NCI-H187 (cell line): ENCODE measurements around the gene OSBPL3.

Experiments used
- DNase-seq, 2 experiments: peaks; one replicate each; lab custom pipeline; 2025; lab: John Stamatoyannopoulos, UW

Gene OSBPL3

DNA sequence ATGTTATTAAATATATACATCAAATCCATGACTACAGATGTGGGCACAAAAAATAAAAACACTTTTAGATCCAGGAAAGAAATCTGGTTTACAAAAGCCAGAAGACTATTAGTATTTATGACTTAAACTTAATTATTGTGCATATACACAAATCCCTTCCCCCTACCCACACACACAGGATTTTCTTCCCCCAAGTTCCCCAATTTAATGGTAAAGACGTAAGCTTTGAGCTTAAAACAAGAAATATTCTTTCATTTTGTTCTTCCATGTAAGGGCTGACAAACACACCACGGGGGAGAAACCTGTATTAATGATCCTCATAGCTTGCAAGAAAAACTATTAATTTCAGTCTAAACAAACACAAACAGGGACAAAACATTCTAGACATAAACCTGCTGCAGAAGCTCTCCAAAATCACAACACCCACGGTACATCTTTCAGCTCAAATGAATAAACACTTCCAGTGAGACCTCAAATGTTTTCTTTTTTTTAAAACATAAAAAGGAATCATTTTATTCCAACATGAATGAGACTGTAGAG lies 28.5 kb downstream of the OSBPL3 start:
- DNase-seq, result no peak

DNA sequence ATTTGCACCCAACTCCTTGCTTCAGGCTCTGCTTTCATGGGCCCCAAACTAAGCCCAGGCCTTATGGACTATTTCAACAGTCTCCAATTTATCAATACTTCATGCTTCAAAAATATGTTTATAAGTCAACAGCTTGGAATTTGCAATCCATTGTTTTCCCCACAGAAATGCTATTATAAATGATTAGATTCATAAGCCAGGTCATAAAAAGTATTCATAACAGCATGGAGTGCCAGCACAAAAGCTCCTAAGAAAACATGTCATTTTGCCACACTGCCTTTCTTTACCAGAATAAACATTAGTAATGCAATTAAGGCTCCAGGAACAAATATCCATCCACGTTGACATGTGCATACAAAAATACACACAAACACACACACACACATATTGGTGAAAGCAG lies 30.1 kb downstream of the OSBPL3 start:
- no peak for DNase-seq

DNA sequence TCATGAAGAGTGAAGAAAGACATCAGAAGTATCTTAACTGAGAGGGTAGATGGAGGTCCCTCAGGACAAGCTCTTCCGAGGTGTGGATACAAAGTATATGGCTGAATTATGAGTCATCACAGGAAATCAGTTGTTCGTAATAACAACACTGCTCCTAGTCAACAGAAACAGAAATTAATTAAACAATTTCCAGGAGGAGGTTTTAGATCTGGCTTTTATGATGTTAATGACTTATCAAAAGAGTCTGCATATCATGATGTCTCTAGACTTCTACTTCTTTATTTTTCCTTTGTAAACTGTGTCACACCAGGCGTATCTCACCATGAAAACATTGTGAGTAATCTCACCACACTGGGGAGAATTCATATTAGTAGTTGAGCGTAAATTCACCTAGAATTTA lies 31.2 kb downstream of the OSBPL3 start:
- no peak for DNase-seq

DNA sequence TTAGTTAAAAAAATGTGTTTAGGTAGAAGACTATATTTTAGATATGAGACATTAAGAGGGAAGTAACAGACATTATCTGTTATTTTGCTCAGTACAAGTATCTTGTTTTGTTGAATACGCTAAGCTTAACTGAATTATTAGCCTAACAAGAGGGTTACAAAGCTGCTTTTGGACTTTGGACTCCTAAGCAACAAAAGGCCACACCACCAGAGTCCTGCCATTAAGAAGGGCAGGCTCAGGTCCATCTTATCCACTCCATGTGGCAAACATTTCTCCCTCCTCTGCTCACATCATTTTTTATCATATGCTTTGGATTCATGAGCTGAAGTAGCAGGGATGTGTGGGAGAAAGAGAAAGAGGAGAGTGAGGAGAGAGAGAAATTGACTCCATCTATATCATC lies 33.5 kb downstream of the OSBPL3 start:
- no peak for DNase-seq

DNA sequence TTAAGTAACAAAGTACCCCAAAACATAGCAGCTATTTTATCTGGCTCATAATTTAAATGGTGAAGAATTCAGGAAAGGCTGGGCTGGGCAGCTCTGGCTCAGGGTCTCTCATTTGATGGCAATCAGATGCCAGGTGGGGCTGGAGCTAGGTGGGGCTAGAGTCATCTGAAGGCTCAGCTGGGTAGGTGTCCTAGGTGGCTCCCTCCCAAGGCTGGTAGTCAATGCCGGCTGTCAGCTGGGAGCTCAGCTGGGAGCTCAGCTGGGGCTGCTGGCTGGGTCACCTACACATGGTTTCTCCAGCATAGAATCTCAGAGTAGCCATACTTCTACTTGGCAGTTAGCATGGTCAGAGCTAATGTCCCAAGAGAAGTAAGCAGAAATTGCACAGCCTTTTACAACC lies 34.1 kb downstream of the OSBPL3 start:
- DNase-seq, result no peak

DNA sequence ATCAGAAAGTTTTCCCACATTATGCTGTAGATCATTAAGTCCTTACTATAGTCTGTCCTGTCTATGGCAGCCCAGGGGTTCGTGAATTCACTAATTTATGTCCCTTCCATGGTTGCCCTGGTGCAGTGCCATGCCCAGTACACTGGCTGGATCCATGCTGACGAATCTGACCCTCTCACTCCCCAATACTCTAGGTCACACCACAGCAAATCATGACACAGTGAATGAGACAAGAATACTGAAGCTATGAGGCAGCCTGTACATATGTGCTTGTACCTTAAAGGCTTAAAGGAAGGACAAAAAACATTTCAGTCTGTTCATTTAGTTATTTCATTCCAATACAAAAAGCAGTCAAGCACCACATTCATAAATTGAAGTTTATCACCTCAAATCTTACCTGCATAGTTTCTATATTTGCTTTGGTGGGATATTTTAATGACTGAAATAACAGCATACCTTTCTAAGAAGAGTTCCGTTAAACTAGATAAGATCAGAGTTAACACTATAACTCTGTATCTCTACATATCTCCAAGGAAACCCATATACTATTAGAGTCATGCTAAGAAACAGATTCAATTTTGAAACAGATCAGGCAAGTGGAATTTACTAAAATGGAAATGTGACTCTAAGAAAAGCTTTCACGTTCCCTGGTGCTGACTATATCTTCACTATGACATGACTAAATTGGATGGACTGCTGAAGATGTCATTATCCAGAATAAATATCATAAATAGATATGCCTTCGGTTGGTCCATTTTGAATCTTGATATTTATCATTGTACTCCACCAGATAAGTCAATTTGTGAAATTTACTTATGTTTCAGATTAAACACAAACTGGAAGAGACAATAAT lies 36.7 kb downstream of the OSBPL3 start:
- DNase-seq, result no peak

DNA sequence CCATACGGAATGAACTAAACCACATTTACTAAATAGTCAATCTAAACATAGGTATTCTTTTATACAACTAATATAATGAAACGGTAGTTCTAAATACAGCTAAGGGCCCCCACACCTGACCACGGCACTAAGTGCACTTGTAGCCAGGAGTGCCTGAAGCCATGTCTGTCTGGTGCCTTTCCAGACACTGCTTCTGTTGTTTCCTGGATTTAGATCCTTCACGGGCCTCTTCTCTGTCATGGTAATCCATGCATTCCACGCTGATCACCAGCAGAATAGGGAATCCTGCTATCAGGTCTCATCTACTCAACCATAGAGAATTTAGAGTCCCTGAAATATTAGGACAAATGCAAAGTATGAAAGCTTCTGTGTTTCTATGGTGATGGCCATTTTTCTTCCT lies 37.8 kb downstream of the OSBPL3 start:
- DNase-seq, result no peak

DNA sequence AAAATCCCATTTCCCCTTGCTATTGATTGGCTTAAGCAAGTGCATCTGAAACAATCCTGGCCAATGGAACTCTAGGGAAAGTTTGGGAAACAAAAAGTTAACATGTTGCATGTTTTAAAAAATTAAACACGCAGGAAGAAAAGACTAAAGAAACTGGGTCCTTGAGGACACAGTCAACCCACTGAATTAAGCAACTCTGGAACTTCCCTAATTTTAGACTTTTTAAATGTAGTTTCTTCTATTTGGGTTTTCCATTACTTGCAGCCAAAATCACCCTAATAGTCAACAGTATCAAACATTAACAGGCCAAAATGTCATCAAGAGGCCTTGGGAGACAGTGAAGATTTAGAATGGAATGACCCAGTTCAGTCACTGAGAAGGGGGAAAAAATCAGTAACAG lies 40.6 kb downstream of the OSBPL3 start:
- DNase-seq, result no peak

DNA sequence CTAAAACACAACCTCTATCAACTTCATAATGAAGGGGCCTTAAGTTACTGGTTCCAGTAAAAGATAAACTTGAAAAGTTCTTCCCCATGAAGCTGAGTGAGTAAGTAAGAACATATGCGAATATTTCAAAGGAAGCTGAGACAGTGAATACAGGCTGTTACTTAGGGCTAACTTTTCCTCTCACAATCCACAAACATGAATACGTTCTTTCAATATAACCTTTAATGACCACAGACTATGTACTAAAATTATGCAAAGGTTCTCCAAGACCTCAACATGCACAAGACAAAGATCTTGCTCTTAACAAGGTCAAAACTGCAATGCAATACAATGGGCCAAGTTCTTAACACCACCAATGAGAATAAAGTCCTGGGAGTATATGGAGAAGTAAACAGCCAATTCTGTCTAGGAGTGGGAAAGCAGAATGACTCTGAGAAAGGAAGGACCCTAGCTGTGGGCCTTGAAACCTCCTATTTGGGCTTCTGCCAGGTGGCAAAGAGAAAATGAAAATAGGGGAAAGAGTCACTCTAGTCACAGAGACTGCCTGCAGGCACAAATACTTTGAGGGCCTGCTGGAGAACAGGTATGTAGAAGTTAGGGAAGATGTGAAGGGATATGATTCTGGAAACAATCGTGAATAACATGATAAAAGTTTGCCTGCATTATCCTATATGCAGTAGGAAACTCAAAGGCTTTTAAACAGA lies 43.7 kb downstream of the OSBPL3 start:
- DNase-seq, result no peak

DNA sequence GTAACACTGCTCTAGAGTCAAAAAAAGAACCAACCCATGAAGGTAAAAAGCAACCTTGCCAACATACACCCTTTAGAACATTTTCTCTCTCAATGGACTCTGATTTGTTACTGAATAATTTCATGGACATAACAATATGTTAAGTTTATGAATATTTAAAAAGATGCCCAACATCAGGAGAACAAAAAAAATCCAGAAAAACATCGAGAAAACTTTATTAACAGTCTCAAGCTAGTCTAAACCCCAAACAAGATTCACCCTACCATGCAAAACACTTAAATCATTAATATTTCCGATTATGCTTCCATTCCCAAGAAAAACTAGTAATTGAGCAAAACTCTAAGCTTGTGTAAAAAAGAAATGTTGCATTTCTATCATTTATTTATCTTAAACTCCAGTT lies 46.7 kb downstream of the OSBPL3 start:
- no peak for DNase-seq

DNA sequence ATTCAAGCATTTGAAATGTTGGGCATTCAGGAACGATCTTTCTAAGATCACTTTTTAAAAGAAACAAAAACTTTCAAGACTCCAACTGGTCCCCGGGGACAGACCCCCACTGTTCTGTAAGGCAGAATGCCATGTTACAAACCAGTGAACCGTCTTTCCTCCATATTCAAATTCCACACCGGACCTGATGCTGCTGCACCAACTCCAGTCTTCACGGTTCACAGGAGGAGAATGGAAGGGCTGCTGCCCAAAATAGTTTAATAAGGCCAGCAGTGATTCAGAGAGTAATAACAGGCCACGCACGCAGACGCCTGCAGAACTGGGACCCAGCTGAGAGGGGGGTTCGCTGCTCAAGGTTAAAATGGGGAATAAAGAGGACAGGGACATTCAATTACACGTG lies 47.2 kb downstream of the OSBPL3 start:
- no peak for DNase-seq

DNA sequence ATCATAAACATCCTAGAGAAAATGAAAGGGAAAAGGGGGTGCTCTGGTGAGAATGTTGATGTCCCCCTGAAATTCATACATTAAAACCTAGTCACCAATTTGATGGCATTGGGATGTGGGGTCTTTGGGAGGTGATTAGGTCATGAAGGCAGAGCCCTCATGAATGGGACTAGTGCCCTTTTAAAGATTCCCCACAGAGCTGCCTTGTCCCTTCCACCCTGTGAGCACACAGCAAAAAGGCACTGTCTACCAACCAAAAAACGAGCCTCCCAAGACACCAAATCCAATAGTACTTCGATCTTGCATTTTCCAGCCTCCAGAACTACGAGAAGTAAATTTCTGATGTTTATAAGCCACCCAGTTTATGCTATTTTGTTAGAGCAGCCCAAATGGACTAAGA lies 47.6 kb downstream of the OSBPL3 start:
- DNase-seq, result no peak

DNA sequence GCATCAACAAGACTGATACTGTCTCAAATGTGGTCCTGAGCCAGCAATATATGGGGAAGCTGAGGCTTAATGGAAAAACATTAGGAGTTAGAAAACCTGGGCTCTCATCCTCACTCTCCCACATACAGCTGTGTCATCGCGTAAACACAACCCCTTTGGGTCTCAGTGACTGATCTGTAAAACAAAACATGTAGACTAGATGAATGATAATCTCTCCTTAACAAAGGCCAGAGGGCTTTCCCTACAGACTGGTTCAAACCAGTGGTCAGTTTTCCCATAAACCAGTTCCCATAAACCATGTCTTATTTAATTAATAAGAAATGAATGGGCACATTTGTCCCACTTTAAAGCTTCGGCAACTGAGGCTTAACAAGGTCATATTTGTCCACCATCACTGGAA lies 48.1 kb downstream of the OSBPL3 start:
- no peak for DNase-seq

DNA sequence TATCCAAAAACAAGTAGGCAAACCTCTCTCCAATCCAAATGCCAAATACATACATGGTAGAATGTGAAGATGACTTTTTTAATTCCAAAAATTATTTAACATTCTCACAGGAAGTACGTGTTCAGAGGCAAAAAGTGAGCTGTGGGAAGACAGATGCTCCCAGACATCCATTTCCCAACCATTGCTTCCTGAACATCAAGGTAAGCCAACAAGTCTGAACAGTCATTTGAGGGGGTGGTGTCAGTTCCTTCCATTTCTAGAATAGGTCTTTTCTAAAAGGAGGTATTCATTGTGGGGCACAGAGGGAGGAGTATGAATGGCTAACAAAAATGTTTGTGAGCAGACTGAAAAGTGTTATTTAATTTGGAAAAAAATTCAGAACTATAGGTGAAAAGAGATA lies 49.1 kb downstream of the OSBPL3 start:
- no peak for DNase-seq

DNA sequence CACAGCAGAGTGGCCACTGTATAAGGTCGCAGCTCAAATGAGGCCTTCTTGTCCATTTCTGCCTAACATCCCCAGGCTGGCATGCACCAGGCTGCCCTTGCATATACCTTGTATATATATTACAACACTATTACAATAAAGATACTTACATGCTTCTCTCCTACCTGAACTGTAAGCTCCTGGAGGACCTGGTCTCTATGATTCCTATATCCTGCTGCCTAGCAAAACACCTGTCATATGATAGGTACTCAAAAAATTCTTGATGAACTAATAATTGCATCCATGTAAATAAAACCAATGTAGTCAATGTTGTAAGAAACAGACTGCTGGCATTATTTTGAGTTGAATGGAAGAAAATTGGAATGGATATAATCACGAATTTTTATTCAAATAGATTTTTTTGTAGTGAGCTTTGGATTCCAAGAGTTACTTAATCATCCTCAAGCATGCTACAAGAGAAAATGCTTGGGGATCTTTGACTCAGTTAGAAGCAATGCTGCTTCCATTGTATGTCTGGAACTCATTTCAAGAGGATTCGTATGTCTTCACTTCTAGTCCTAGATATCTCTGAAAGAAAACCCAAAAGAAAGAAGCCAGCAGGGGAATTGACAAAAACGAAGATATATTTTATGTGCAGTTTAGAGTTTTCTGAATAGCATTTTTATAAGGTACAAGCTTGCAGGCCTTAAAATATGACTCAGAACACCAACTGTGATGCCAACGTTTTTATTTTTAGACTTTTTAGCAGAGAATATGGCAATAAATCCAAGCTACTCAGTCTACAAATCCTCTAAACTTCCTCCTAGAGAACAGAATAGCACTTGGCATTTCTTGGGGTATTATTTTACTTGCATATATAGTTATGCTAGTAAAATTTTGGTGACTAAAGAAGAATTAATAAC lies 53.1 kb downstream of the OSBPL3 start:
- no peak for DNase-seq

DNA sequence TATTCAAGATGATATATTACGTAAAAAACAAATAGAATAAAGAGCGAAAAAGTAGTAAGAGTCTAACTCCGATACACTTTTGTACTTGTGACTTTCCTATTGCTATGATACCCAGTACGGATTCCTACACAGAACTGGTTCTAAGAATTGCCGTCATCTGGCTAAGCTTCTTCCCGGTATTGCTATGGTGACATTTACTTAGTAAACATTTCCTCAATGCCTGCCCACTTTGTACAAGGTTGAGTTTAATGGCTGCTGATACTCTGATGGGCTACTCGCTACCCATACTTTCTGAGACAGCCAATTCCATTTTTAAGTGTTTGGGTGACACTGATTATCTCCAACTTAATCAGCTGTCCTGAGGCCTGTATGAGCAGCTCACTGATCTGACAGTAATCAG lies 55.6 kb downstream of the OSBPL3 start:
- DNase-seq, result no peak

DNA sequence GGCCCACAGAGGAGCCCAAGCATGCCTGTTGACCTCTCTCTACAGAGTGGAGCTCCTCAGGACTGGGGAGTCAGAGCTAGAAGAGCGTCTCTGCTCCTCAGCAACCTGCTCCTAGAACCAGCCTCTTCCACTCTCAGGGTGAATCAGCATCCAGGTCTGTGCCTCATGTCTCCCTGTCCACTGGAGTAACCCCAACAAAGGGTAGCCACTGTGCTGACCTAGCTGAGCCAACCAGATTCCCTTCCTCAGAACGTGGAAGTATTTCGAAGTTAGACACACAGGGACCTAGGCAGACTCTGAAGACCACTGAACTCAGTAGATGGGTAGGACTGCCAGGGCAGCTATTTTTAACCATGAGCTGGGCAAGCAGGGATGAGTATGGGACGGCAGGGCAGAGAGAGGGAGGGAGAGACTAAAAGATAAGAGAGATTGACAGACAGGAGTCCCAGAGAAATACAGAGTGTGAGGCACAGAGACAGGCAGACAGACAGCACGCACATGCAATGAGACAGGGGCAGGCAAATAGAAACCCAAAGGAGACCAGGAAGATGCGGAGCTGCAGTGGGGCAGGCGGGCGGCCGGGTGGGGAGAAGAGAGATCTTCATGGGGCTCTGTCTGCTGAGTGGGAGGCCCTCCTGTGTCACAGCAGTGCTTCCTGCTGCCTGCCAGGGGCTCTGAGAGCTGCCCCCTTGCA lies 56.7 kb downstream of the OSBPL3 start:
- no peak for DNase-seq

DNA sequence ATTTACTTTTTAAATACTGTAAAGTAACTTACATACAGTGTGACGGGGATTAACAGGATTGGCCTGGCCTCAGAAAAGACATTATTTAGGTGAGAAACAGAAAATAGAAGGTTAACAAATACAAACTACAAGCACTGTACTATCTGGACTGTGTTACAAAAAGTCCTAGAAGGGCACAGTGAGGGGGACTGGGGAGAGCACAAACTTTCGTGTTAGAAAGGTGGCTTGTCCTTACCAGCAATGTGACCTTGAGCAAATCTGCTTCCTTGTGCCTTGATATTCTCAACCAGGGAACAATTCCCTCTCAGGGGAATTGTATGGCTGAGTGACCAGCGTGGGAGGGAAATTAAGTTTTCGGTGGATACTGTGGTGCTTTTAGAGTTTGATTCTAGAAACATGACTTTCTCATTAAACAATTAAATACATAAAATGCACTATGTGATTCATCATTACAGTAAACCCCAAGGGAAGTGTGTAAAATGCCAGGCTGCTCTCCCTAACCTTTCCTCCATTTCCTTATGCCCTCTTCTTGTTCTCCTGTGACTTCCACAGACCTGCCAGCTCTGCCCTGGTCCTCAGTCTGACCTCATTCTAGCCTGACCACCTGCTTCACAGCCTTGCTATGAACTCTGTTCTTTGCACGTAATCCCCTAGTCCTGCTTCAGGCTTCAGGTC lies 57.7 kb downstream of the OSBPL3 start:
- no peak for DNase-seq

DNA sequence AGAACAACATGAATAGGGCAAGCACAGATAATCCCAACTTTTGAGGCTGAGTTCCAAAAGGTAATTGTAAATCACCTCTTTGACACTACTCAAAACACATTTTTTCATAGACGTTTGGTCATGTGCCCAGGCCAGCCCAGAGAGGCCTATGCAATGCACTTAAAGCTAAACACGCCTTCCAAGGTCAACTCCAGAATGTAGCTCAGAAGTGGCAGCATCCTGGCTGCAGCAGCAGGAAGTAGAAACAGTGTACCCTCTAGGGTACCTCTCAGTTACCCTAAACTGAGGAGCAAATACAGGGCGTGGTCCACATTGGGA lies 58.7 kb downstream of the OSBPL3 start:
- no peak for DNase-seq

DNA sequence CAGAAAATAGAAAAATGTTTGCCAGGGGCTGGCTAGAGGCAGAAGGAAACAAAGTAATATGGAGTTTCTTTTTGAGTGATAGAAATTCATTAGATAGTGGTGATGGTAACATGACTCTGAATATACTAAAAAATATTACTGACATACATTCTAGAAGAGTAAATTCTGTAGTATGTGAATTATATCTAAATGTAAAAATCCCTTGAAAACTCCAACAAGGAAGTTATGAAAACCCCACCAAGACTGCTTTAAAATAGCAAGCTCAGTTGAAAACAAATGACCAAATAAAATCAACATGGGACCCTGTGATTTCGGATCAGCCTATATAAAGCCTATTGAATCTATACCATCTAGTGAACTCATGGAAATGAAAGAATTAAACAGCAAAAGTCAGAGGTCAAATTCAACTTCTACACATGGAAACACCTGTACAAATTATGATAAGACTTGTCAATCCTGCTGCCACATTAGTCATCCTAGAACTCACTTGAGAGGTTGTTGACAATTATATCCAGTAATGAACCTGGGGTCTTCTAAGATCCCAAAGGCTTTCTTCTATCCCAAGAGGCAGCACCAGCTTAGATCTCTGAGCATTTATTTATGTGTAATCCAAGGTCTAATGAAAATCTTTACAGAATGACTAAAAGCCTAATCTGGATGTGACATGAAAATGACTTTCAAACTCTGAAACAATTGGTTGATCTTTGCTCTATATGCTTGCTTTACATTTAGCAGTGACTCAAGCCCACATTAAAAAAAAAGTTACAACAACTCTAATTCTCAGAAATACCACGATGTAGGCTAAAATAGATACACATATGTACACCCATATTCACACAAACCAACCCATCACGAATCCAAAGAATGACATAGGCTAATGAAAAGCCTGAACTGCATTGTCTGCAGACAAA lies 59.3 kb downstream of the OSBPL3 start:
- DNase-seq, result no peak
